Measurements from ENCODE around the gene UBA3. TPM values are rescaled to one million over a fixed set of nuclear protein-coding genes. Genes with fewer than 3 reads are reported as not detected.

Gene UBA3
- polyA plus RNA-seq, 6 donors from 2014 or later: 57.8 to 123 (median 61.1) TPM

GRCh38 chr3:69044608-69045007 is 35.6 kb downstream of the UBA3 start:
- Mint-ChIP-seq H3K9me3 (no peaks in the 10 kb centered on the region), H3K4me1 (peaks cover 19 to 27% (median 26%) of the 10 kb centered on the region in 3 donors), H3K27me3 (no peaks in the 10 kb centered on the region), H3K4me3 (no peak overlapping the region), H3K27ac (no peak overlapping the region), H3K36me3 (peaks cover 28 to 30% of the 10 kb centered on the region in 2 donors)
- ATAC-seq (ENCODE audit: low read depth in 2 of 2) (no peak), DNase-seq (no peak)

- DNase-seq: no peak
- no peak for ATAC-seq (ENCODE audit: low read depth in 2 of 2)
- H3K36me3 Mint-ChIP-seq: peaks cover 16 to 35% of the 10 kb centered on the region in 2 donors
- H3K27ac Mint-ChIP-seq: no peak overlapping the region
- peaks cover 0 to 3% (median 0%) of the 10 kb centered on the region in 3 donors for H3K4me1 Mint-ChIP-seq
- H3K27me3 Mint-ChIP-seq: no peaks in the 10 kb centered on the region
- no peak overlapping the region for H3K4me3 Mint-ChIP-seq
- H3K9me3 Mint-ChIP-seq: no peaks in the 10 kb centered on the region
Observed at GRCh38 chr3:69033470-69033869, 46.7 kb downstream of the UBA3 start.

- no peak for DNase-seq
- ATAC-seq (ENCODE audit: low read depth in 2 of 2): no peak
- Mint-ChIP-seq H3K27me3 (no peaks in the 10 kb centered on the region), H3K4me1 (peaks cover 0 to 3% (median 0%) of the 10 kb centered on the region in 3 donors), H3K27ac (peak overlapping the region in 2 of 6 donors; percentile 0 to 44), H3K9me3 (no peaks in the 10 kb centered on the region), H3K4me3 (no peak overlapping the region), H3K36me3 (peaks cover 16 to 40% of the 10 kb centered on the region in 2 donors)
Observed at GRCh38 chr3:69032737-69033136, 47.4 kb downstream of the UBA3 start.

GRCh38 chr3:69032142-69032541 is 48.0 kb downstream of the UBA3 start:
- Mint-ChIP-seq H3K27ac (peak overlapping the region in 1 of 6 donors; percentile 49), H3K4me3 (no peak overlapping the region), H3K36me3 (peaks cover 16 to 41% of the 10 kb centered on the region in 2 donors)

GRCh38 chr3:69031635-69032034 is 48.5 kb downstream of the UBA3 start:
- H3K4me1 Mint-ChIP-seq: peaks cover 0 to 3% (median 0%) of the 10 kb centered on the region in 3 donors

More at GRCh38 chr3:69032142-69032541, 48.0 kb downstream of the UBA3 start:
- H3K27me3 Mint-ChIP-seq: no peaks in the 10 kb centered on the region
- peaks cover 0 to 3% (median 0%) of the 10 kb centered on the region in 3 donors for H3K4me1 Mint-ChIP-seq
- ATAC-seq (ENCODE audit: low read depth in 2 of 2): no peak
- H3K9me3 Mint-ChIP-seq: no peaks in the 10 kb centered on the region
- DNase-seq: no peak

GRCh38 chr3:69020857-69021256 is 59.3 kb downstream of the UBA3 start:
- no peaks in the 10 kb centered on the region for H3K4me1 Mint-ChIP-seq
- no peak for ATAC-seq (ENCODE audit: low read depth in 2 of 2)

More at GRCh38 chr3:69031635-69032034, 48.5 kb downstream of the UBA3 start:
- Mint-ChIP-seq H3K27ac (no peak overlapping the region), H3K36me3 (peaks cover 16 to 37% of the 10 kb centered on the region in 2 donors), H3K9me3 (no peaks in the 10 kb centered on the region), H3K4me3 (no peak overlapping the region), H3K27me3 (no peaks in the 10 kb centered on the region)
- ATAC-seq (ENCODE audit: low read depth in 2 of 2) (no peak), DNase-seq (no peak)

GRCh38 chr3:69020424-69020823 is 59.7 kb downstream of the UBA3 start:
- Mint-ChIP-seq H3K27me3 (no peaks in the 10 kb centered on the region), H3K4me3 (no peak overlapping the region), H3K27ac (no peak overlapping the region), H3K36me3 (peaks cover 2 to 9% of the 10 kb centered on the region in 2 donors), H3K9me3 (no peaks in the 10 kb centered on the region), H3K4me1 (no peaks in the 10 kb centered on the region)
- DNase-seq (no peak), ATAC-seq (ENCODE audit: low read depth in 2 of 2) (no peak)

More at GRCh38 chr3:69020857-69021256, 59.3 kb downstream of the UBA3 start:
- DNase-seq: no peak
- Mint-ChIP-seq H3K36me3 (peaks cover 7 to 13% of the 10 kb centered on the region in 2 donors), H3K9me3 (no peaks in the 10 kb centered on the region), H3K4me3 (no peak overlapping the region), H3K27ac (no peak overlapping the region), H3K27me3 (no peaks in the 10 kb centered on the region)

- no peak for DNase-seq
- Mint-ChIP-seq H3K4me3 (peak overlapping the region in 1 of 8 donors; percentile 22), H3K27me3 (no peaks in the 10 kb centered on the region), H3K27ac (no peak overlapping the region), H3K9me3 (no peaks in the 10 kb centered on the region), H3K36me3 (no peaks in the 10 kb centered on the region), H3K4me1 (peaks cover 5 to 15% (median 10%) of the 10 kb centered on the region in 3 donors)
- no peak for ATAC-seq (ENCODE audit: low read depth in 2 of 2)
Observed at GRCh38 chr3:69016901-69017300, 63.3 kb downstream of the UBA3 start.

GRCh38 chr3:69016102-69016501 is 64.1 kb downstream of the UBA3 start:
- no peak for ATAC-seq (ENCODE audit: low read depth in 2 of 2)
- H3K27me3 Mint-ChIP-seq: no peaks in the 10 kb centered on the region
- no peaks in the 10 kb centered on the region for H3K36me3 Mint-ChIP-seq
- DNase-seq: no peak
- H3K27ac Mint-ChIP-seq: no peak overlapping the region
- peak overlapping the region in 1 of 8 donors; percentile 84 for H3K4me3 Mint-ChIP-seq
- no peaks in the 10 kb centered on the region for H3K9me3 Mint-ChIP-seq
- H3K4me1 Mint-ChIP-seq: peaks cover 5 to 15% (median 10%) of the 10 kb centered on the region in 3 donors

GRCh38 chr3:69014022-69014580 is 66.1 kb downstream of the UBA3 start:
- no peaks in the 10 kb centered on the region for H3K27me3 Mint-ChIP-seq
- H3K9me3 Mint-ChIP-seq: no peaks in the 10 kb centered on the region
- H3K4me1 Mint-ChIP-seq: peaks cover 5 to 15% (median 10%) of the 10 kb centered on the region in 3 donors
- no peak for ATAC-seq (ENCODE audit: low read depth in 2 of 2)
- no peak for DNase-seq
- peak overlapping the region; percentile 84 to 90 (median 86) for H3K4me3 Mint-ChIP-seq
- H3K36me3 Mint-ChIP-seq: no peaks in the 10 kb centered on the region
- H3K27ac Mint-ChIP-seq: peak overlapping the region in 4 of 6 donors; percentile 20 to 51 (median 34)

- Mint-ChIP-seq H3K27ac (peak within 1 kb of the TSS; percentile 30 to 90 (median 59)), H3K9me3 (no peaks in the 10 kb centered on the region), H3K36me3 (no peaks in the 10 kb centered on the region), H3K4me3 (peak within 1 kb of the TSS; percentile 85 to 94 (median 90)), H3K4me1 (peaks cover 5 to 15% (median 10%) of the 10 kb centered on the region in 3 donors), H3K27me3 (no peaks in the 10 kb centered on the region)
- ATAC-seq (ENCODE audit: low read depth in 2 of 2): peak; percentile 77 to 78
- peak; percentile 67 for DNase-seq
Observed at GRCh38 chr3:69013253-69014021, 66.7 kb downstream of the UBA3 start, which contains the start of gene EOGT. TSS of gene EOGT (minus strand) at chr3:69013684. CDS start at chr3:69009846, 3,838 bp downstream.

- Mint-ChIP-seq H3K36me3 (no peaks in the 10 kb centered on the region), H3K27me3 (no peaks in the 10 kb centered on the region), H3K9me3 (no peaks in the 10 kb centered on the region), H3K4me1 (peaks cover 5 to 15% (median 10%) of the 10 kb centered on the region in 3 donors), H3K27ac (peak overlapping the region in 5 of 6 donors; percentile 30 to 90 (median 76)), H3K4me3 (peak overlapping the region; percentile 85 to 94 (median 90))
- ATAC-seq (ENCODE audit: low read depth in 2 of 2) (no peak), DNase-seq (no peak)
Observed at GRCh38 chr3:69012800-69013252, 67.3 kb downstream of the UBA3 start.

GRCh38 chr3:69012100-69012799 is 67.9 kb downstream of the UBA3 start:
- Mint-ChIP-seq H3K27me3 (no peaks in the 10 kb centered on the region), H3K36me3 (no peaks in the 10 kb centered on the region), H3K4me1 (peaks cover 5 to 15% (median 10%) of the 10 kb centered on the region in 3 donors), H3K9me3 (no peaks in the 10 kb centered on the region), H3K4me3 (peak overlapping the region; percentile 85 to 94 (median 90)), H3K27ac (peak overlapping the region in 4 of 6 donors; percentile 12 to 89 (median 80))
- ATAC-seq (ENCODE audit: low read depth in 2 of 2) (no peak), DNase-seq (no peak)
